Small intestine (tissue), 7 donors: Measurements from ENCODE around the gene NEU1. TPM values are rescaled to one million over a fixed set of nuclear protein-coding genes. Genes with fewer than 3 reads are reported as not detected.
"Not testable (repeated sequence)": the region's sequence is repeated elsewhere in the genome, so short reads cannot be mapped to it uniquely, and the experiment has no call there.

Source experiments
- DNase-seq, 2 donors: peaks; one replicate each; pipeline versions ENCODE4 v3.0.0 to v3.0.0-alpha.2; 2013
- FAIRE-seq: peaks from 2 replicates; lab custom pipeline; 2012; peaks lifted over from hg19 to GRCh38; lab: Jason Lieb, UNC
- H3K27ac ChIP-seq, 3 donors: one replicate each; pipeline ENCODE4 v1.5.1; 2013; ENCODE audit warnings: low read length in 2 of 3, mild to moderate bottlenecking in 2 of 3, control low read depth in 1 of 3, inconsistent platforms in 1 of 3, low read depth in 1 of 3, moderate library complexity in 1 of 3
- H3K27me3 ChIP-seq, 3 donors: one replicate each; pipeline ENCODE4 v1.6.1; 2013; ENCODE audit warnings: low read length in 3 of 3, inconsistent platforms in 1 of 3; ENCODE audit not compliant: control insufficient read depth in 3 of 3, insufficient read depth in 3 of 3
- H3K36me3 ChIP-seq, 3 donors: one replicate each; pipeline ENCODE4 v1.6.1; 2013; ENCODE audit warnings: low read length in 3 of 3, inconsistent platforms in 1 of 3, low read depth in 1 of 3, mild to moderate bottlenecking in 1 of 3, moderate library complexity in 1 of 3; ENCODE audit not compliant: control insufficient read depth in 3 of 3, insufficient read depth in 2 of 3
- H3K4me1 ChIP-seq, 3 donors: one replicate each; pipeline ENCODE4 v1.6.1; 2013; ENCODE audit warnings: low read length in 2 of 3, inconsistent platforms in 1 of 3, low read depth in 1 of 3, mild to moderate bottlenecking in 1 of 3, moderate library complexity in 1 of 3; ENCODE audit not compliant: control insufficient read depth in 3 of 3, insufficient read depth in 2 of 3
- H3K4me3 ChIP-seq, 3 donors: one replicate each; pipeline ENCODE4 v1.5.1; 2013; ENCODE audit warnings: low read length in 3 of 3, control low read depth in 1 of 3, inconsistent platforms in 1 of 3, low read depth in 1 of 3, mild to moderate bottlenecking in 1 of 3, moderate library complexity in 1 of 3
- H3K9me3 ChIP-seq, 2 donors: one replicate each; pipeline ENCODE4 v1.6.1; 2013; ENCODE audit warnings: low read depth in 1 of 2, low read length in 1 of 2; ENCODE audit not compliant: control insufficient read depth in 2 of 2, insufficient read depth in 1 of 2
- WGBS, 3 donors: extraction: QIAGEN DNeasy Blood & Tissue Kit; methylation state at CpG; one replicate each; pipeline ENCODE4 v1.1.7; 2013; 5-methylcytosine and 5-hydroxymethylcytosine counted together
- polyA plus RNA-seq, 4 donors: library from polyadenylated mRNA; stranded (reverse) in 3 of 4; unstranded in 1 of 4; fragments of 200-250 nt in 3 of 4; fragments of 120-200 nt in 1 of 4; gene quantifications; one replicate each; pipeline versions ENCODE4 v1.2.1 to v1.2.3, GENCODE V29; 2013
- donor health status: healthy with polysubstance abuse.
- donor health status: control.
- donor health status: control.
- donor health status: Bipolar disorder and iron deficiency.
- donor health status: healthy.

Gene NEU1
- polyA plus RNA-seq, 4 donors = 24.8 to 466 (median 37.4) TPM

DNA sequence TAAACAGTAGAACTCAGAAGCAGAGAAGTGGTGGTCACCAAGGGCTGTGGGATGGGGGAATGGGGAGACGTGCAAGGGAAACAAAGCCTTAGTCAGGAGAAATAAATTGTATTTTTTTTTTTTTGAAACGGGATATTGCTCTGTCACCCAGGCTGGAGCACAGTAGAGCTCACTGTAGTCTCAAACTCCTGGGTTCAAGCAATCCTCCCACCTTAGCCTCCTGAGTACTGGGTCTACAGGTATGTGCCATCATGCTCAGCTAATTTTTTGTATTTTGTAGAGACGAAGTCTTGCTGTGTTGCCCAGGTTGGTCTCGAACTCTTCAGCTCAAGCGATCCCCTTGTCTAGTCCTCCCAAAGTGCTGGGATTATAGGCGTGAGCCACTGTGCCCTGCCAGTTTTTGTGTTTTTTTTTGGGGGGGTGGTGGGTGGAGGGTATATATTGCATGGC is 31.7 kb downstream of the NEU1 start:
- Histone ChIP-seq H3K4me1 (peaks cover 0 to 21% (median 0%) of the 10 kb centered on the region in 3 donors), H3K27me3 (no peaks in the 10 kb centered on the region), H3K4me3 (peak overlapping the region; percentile 69 to 86 (median 77)), H3K9me3 (no peaks in the 10 kb centered on the region), H3K36me3 (peaks cover 0 to 7% (median 0%) of the 10 kb centered on the region in 3 donors), H3K27ac (peak overlapping the region; percentile 54 to 85 (median 83))
- WGBS, 3 donors = 14 to 42% (median 31%) methylated on average over 6 of the region's 6 CpGs
- peak in 1 of 2 donors; percentile 39 for DNase-seq
- FAIRE-seq = no peak

GRCh38 chr6:31829633-31830283 is 32.9 kb downstream of the NEU1 start:
- peak overlapping the region; percentile 77 to 86 (median 77) for H3K4me3 ChIP-seq
- peaks cover 0 to 5% (median 0%) of the 10 kb centered on the region in 3 donors for H3K36me3 ChIP-seq
- FAIRE-seq (no peak), DNase-seq (peak; percentile 65 to 69)
- no peaks in the 10 kb centered on the region for H3K9me3 ChIP-seq
- peak overlapping the region; percentile 67 to 83 (median 79) for H3K27ac ChIP-seq
- WGBS, 3 donors = 0 to 1% (median 0%) methylated on average over 10 to 15 of the region's 15 CpGs
- peaks cover 0 to 26% (median 0%) of the 10 kb centered on the region in 3 donors for H3K4me1 ChIP-seq
- no peaks in the 10 kb centered on the region for H3K27me3 ChIP-seq

GRCh38 chr6:31827286-31828079 is 35.1 kb downstream of the NEU1 start, which contains the start of gene HSPA1B:
Gene HSPA1B (plus strand): TSS chr6:31827738. CDS start chr6:31827951, 213 bp downstream.
- Histone ChIP-seq H3K27ac (peak within 1 kb of the TSS; percentile 95 to 100 (median 96)), H3K36me3 (peaks cover 0 to 4% (median 0%) of the 10 kb centered on the region in 3 donors), H3K9me3 (no peaks in the 10 kb centered on the region), H3K27me3 (no peaks in the 10 kb centered on the region), H3K4me3 (peak within 1 kb of the TSS; percentile 77 to 84 (median 80)), H3K4me1 (peaks cover 0 to 23% (median 4%) of the 10 kb centered on the region in 3 donors)
- no peak for FAIRE-seq
- DNase-seq = peak; percentile 95 to 100
- 0% methylated on average over 42 to 52 of the region's 56 CpGs for WGBS, 3 donors

DNA sequence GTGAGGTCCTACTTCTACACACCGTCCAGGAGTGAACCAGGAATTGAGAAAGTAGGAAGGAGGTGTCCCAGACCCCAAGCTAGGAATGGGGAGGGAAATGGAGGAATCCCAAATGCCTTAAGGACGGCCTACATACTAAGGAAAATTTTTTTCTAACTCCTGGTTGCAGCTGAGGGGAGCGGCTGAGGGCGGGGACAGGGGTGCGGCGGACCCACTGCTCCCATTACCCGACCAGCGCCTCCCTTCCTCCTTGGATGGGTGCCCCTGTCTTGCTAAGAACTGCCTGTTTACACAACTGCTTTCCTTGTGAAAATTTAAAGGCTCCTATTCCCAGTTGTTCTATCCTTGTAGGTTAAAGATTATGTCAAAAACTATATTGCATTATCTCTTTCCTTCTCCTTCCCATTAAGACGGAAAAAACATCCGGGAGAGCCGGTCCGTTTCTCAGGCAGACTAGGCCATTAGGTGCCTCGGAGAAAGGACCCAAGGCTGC is 35.8 kb downstream of the NEU1 start:
- Histone ChIP-seq H3K4me1 (peaks cover 0 to 24% (median 4%) of the 10 kb centered on the region in 3 donors), H3K9me3 (no peaks in the 10 kb centered on the region), H3K4me3 (peak overlapping the region in 2 of 3 donors; percentile 44 to 77), H3K27me3 (no peaks in the 10 kb centered on the region), H3K27ac (peak overlapping the region; percentile 95 to 100 (median 96)), H3K36me3 (peaks cover 0 to 4% (median 0%) of the 10 kb centered on the region in 3 donors)
- 1% methylated on average over 12 to 13 of the region's 13 CpGs for WGBS, 3 donors
- peak in 1 of 2 donors; percentile 92 for DNase-seq
- FAIRE-seq = no peak

GRCh38 chr6:31825553-31825952 is 37.1 kb downstream of the NEU1 start:
- Histone ChIP-seq H3K4me3 (no peak overlapping the region), H3K9me3 (no peaks in the 10 kb centered on the region), H3K27me3 (no peaks in the 10 kb centered on the region), H3K4me1 (peaks cover 0 to 29% (median 10%) of the 10 kb centered on the region in 3 donors), H3K36me3 (no peaks in the 10 kb centered on the region), H3K27ac (peak overlapping the region; percentile 95 to 100 (median 96))
- no peak for FAIRE-seq
- no peak for DNase-seq
- 16 to 61% (median 36%) methylated on average over 4 of the region's 4 CpGs for whole genome bisulfite sequencing, 3 donors

DNA sequence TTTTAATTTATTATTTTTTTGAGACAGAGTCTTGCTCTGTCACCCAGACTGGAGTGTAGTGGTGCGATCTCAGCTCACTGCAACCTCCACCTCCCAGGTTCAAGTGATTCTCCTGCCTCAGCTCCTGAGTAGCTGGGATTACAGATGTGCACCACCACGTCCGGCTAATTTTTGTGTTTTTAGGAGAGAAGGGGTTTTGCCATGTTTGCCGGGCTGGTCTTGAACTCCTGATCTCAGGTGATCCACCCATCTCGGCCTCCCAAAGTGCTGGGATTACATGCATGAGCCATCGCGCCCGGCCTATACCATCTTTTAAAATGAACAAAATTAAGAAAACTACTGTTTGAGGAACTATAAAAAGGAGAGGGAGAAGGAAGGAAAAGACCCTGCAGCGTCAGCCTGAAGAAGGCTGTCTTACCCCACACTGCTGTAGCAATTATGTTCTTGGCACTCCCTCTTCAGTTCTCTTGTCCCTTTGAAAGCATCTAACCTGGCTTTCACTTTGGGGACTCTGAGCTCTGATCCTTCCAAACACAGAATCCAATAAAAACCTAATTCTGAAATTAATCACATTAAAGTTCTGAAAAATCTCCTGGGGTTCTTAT is 38.9 kb downstream of the NEU1 start:
- not testable (repeated sequence) for H3K27me3 ChIP-seq, H3K9me3 ChIP-seq, H3K4me3 ChIP-seq, FAIRE-seq, DNase-seq, H3K27ac ChIP-seq, H3K36me3 ChIP-seq
- 87 to 90% (median 87%) methylated on average over 9 of the region's 9 CpGs for WGBS, 3 donors
- H3K4me1 ChIP-seq = peaks cover 0 to 41% (median 12%) of the 10 kb centered on the region in 3 donors

DNA sequence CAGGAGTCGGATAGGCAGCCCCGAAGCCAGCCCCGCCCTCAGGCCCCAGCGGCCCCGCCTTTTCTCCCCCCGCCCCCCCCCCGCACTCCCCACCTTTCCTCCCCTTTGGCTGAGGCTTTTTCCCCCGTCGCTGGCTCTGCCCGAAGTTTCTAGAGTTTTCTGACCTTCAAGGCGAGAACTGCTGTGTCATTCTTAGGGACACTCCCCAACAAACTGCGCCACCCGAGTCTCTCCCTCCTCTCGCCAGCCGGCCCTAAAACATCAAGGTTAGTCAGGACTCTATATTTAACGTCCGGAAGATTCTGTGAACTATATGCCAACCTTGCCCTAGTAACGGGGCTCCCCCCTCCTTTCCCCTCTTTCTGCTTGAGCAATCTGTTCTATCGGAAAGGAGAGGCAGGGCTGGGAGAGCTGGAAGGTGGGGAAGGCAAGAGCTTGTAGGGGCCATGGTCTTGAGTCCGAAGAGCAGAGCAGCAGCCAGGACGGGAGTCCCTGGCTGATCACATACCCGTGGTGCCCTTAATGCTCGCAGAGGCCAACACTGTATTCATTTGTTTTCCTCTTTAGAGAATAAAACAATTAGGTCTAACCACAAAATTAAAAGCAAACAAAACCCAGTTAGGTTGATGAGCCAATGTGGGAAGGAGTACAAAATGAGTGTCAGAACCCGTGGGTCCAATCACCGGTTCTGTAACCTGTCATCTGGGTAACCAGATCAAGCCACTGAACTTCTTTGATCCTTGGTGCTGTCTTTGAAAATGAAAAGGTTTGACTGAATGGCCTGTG is 40.4 kb downstream of the NEU1 start:
- Histone ChIP-seq H3K27ac (peak overlapping the region; percentile 80 to 98 (median 95)), H3K27me3 (no peaks in the 10 kb centered on the region), H3K9me3 (no peaks in the 10 kb centered on the region), H3K4me1 (peaks cover 0 to 53% (median 13%) of the 10 kb centered on the region in 3 donors), H3K36me3 (peaks cover 0 to 4% (median 0%) of the 10 kb centered on the region in 3 donors), H3K4me3 (peak overlapping the region; percentile 12 to 77 (median 56))
- WGBS, 3 donors = 0 to 1% (median 1%) methylated on average over 22 to 25 of the region's 25 CpGs
- FAIRE-seq = no peak
- peak; percentile 75 to 91 for DNase-seq
